ENCODE data around the gene TDP1. TPM values are rescaled to one million over a fixed set of nuclear protein-coding genes. Genes with fewer than 3 reads are reported as not detected.

The TDP1 gene
- total RNA-seq, 4 donors from 2014 or later, result 0.75 to 28.3 (median 14.5) TPM

DNA sequence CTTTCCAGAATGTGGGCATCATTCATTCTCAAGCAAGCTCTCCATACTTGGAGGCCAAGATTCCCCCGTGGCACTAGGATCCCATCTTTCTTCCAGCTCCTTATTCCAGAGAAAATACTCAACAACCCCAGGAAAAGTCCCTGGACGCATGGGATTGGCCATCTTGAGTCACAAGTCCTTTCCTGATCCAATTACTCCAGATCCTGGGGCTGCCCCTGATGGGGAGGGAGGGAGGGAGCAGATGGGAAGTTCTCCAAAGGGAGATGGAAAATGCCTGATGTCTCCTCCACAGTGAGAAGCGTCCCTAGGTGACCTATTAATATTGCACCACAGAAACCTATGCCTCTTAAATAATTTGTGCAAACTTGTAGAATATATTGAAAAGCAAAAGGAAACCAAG is 93.7 kb downstream of the TDP1 start:
- Histone ChIP-seq H3K4me3 (no peak overlapping the region), H3K9me3 (no peaks in the 10 kb centered on the region), H3K27ac (no peak overlapping the region), H3K36me3 (no peaks in the 10 kb centered on the region), H3K4me1 (no peaks in the 10 kb centered on the region), H3K27me3 (peaks cover 31% of the 10 kb centered on the region)
- TF ChIP-seq EP300 (IDR thresholded peaks at IDR 0.05; ENCODE audit: low read depth) (no peak), POLR2A (IDR thresholded peaks at IDR 0.05) (no peak), CTCF (IDR thresholded peaks at IDR 0.05) (no peak), POLR2AphosphoS5 (IDR thresholded peaks at IDR 0.05) (no peak)
- no peak for DNase-seq
- in situ Hi-C loops (cut with MboI; ENCODE audit: low pct_ligation_motif_present in 1 of 4, low pct_unique_long_range_greater_than_20kb in 1 of 4, low sequenced_read_pairs in 3 of 4) (no loop called here), intact Hi-C loops (cut with DNase I; ENCODE audit: low total_unique reads) (no loop called here)
- WGBS, 2 donors (ENCODE audit: low coverage in 1 of 2), result 64 to 80% methylated on average over 2 to 3 of the region's 3 CpGs

GRCh38 chr14:90050271-90050670 is 94.5 kb downstream of the TDP1 start:
- no peaks in the 10 kb centered on the region for H3K4me1 ChIP-seq

GRCh38 chr14:90053044-90053443 is 97.3 kb downstream of the TDP1 start:
- in situ Hi-C loops (cut with MboI; ENCODE audit: low pct_ligation_motif_present in 1 of 4, low pct_unique_long_range_greater_than_20kb in 1 of 4, low sequenced_read_pairs in 3 of 4) (no loop called here), intact Hi-C loops (cut with DNase I; ENCODE audit: low total_unique reads) (no loop called here)
- Histone ChIP-seq H3K27me3 (peaks cover 65% of the 10 kb centered on the region), H3K4me3 (no peak overlapping the region), H3K27ac (no peak overlapping the region), H3K4me1 (no peaks in the 10 kb centered on the region), H3K36me3 (no peaks in the 10 kb centered on the region), H3K9me3 (no peaks in the 10 kb centered on the region)
- TF ChIP-seq POLR2AphosphoS5 (IDR thresholded peaks at IDR 0.05), result no peak
- TF ChIP-seq CTCF (IDR thresholded peaks at IDR 0.05), result no peak
- TF ChIP-seq POLR2A (IDR thresholded peaks at IDR 0.05), result no peak
- TF ChIP-seq EP300 (IDR thresholded peaks at IDR 0.05; ENCODE audit: low read depth), result no peak
- no peak for DNase-seq
- WGBS, 2 donors (ENCODE audit: low coverage in 1 of 2), result 42 to 50% methylated on average over 2 of the region's 2 CpGs

More at GRCh38 chr14:90050271-90050670, 94.5 kb downstream of the TDP1 start:
- DNase-seq, result no peak
- Histone ChIP-seq H3K27me3 (peaks cover 39% of the 10 kb centered on the region), H3K9me3 (no peaks in the 10 kb centered on the region), H3K27ac (no peak overlapping the region), H3K36me3 (no peaks in the 10 kb centered on the region), H3K4me3 (no peak overlapping the region)
- 93 to 100% methylated on average over 1 to 4 of the region's 4 CpGs for WGBS, 2 donors (ENCODE audit: low coverage in 1 of 2)
- TF ChIP-seq CTCF (IDR thresholded peaks at IDR 0.05), result no peak
- TF ChIP-seq POLR2A (IDR thresholded peaks at IDR 0.05), result no peak
- TF ChIP-seq EP300 (IDR thresholded peaks at IDR 0.05; ENCODE audit: low read depth), result no peak
- no peak for TF ChIP-seq POLR2AphosphoS5 (IDR thresholded peaks at IDR 0.05)
- in situ Hi-C loops (cut with MboI; ENCODE audit: low pct_ligation_motif_present in 1 of 4, low pct_unique_long_range_greater_than_20kb in 1 of 4, low sequenced_read_pairs in 3 of 4) (no loop called here), intact Hi-C loops (cut with DNase I; ENCODE audit: low total_unique reads) (no loop called here)

DNA sequence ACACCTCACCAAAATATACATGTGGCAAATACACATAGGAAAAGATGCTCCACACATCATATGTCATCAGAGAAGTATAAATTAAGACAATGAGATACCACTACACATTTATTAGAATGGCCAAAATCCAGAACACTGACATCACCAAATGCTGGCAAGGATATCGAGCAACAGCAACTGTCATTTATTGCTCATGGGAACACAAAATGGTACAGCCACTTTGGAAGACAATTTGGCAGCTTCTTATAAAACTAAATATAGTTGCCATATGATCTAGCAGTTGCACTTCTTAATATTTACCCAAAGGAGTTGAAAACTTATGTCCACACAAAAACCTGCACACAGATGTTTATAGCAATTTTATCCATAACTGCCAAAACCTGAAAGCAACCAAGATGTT is 99.1 kb downstream of the TDP1 start:
- TF ChIP-seq POLR2AphosphoS5 (IDR thresholded peaks at IDR 0.05) (no peak), CTCF (IDR thresholded peaks at IDR 0.05) (no peak), EP300 (IDR thresholded peaks at IDR 0.05; ENCODE audit: low read depth) (no peak), POLR2A (IDR thresholded peaks at IDR 0.05) (no peak)
- no peaks in the 10 kb centered on the region for H3K4me1 ChIP-seq
- in situ Hi-C loops (cut with MboI; ENCODE audit: low pct_ligation_motif_present in 1 of 4, low pct_unique_long_range_greater_than_20kb in 1 of 4, low sequenced_read_pairs in 3 of 4), result no loop called here
- intact Hi-C loops (cut with DNase I; ENCODE audit: low total_unique reads), result no loop called here
- H3K27me3 ChIP-seq, result peaks cover 82% of the 10 kb centered on the region
- H3K9me3 ChIP-seq, result no peaks in the 10 kb centered on the region
- no peaks in the 10 kb centered on the region for H3K36me3 ChIP-seq
- H3K27ac ChIP-seq, result no peak overlapping the region
- no peak overlapping the region for H3K4me3 ChIP-seq
- no peak for DNase-seq
- WGBS, 2 donors (ENCODE audit: low coverage in 1 of 2), result 62% methylated on average over 1 of the region's 1 CpG; no CpG with 5 or more reads in 1 of the 2 donors

Data from transverse colon (tissue), 4 donors.